Astrocyte of the cerebellum (primary cell): ENCODE measurements around the gene LPAR2.

Experiments used
- DNase-seq: peaks from one replicate; pipeline ENCODE4 v3.0.0-alpha.2; 2011; ENCODE audit warnings: low read depth
- H3K4me3 ChIP-seq: 2 replicates; pipeline ENCODE4 v1.5.1; 2011; ENCODE audit warnings: mild to moderate bottlenecking, low read depth, low read length, moderate library complexity
- CTCF ChIP-seq: IDR thresholded peaks from 2 replicates; pipeline ENCODE4 v1.5.1; 2012; ENCODE audit warnings: low read length, low read depth, moderate library complexity, mild to moderate bottlenecking; ENCODE audit errors: missing control alignments
- in situ Hi-C: cut with HindIII; loops from 2 replicates; pipeline ENCODE4 v1.10.0; 2017; ENCODE audit warnings: low sequenced_read_pairs

The LPAR2 gene

GRCh38 chr19:19663256-19664120, 35.5 kb upstream of the LPAR2 start, which contains the start of gene ATP13A1:
Gene ATP13A1, minus strand, starts transcription at chr19:19663676. Its CDS starts 10 bp downstream, at chr19:19663666.
- in situ Hi-C loops: no loop called here
- peak within 1 kb of the TSS; percentile 92 for H3K4me3 ChIP-seq
- DNase-seq: peak; percentile 93
- peak; percentile 9 for TF ChIP-seq CTCF

GRCh38 chr19:19662871-19663255, 34.8 kb upstream of the LPAR2 start:
- in situ Hi-C loops: no loop called here
- no peak for DNase-seq
- peak overlapping the region; percentile 92 for H3K4me3 ChIP-seq
- TF ChIP-seq CTCF: no peak

GRCh38 chr19:19662344-19662743, 34.3 kb upstream of the LPAR2 start:
- no peak for TF ChIP-seq CTCF
- in situ Hi-C loops: no loop called here
- no peak for DNase-seq
- peak overlapping the region; percentile 92 for H3K4me3 ChIP-seq

GRCh38 chr19:19661675-19662251, 33.7 kb upstream of the LPAR2 start:
- DNase-seq: no peak
- no peak for TF ChIP-seq CTCF
- H3K4me3 ChIP-seq: no peak overlapping the region
- in situ Hi-C loops: no loop called here

- no peak for TF ChIP-seq CTCF
- DNase-seq: no peak
- in situ Hi-C loops: no loop called here
- H3K4me3 ChIP-seq: no peak overlapping the region
Observed at GRCh38 chr19:19661141-19661674, 33.2 kb upstream of the LPAR2 start.

GRCh38 chr19:19659646-19660245, 31.7 kb upstream of the LPAR2 start:
- H3K4me3 ChIP-seq: no peak overlapping the region
- DNase-seq: no peak
- TF ChIP-seq CTCF: no peak
- in situ Hi-C loops: no loop called here
